Karpas-422 (cell line): ENCODE measurements around the gene FPR1. TPM values are rescaled to one million over a fixed set of nuclear protein-coding genes. Genes with fewer than 3 reads are reported as not detected.

Source experiments
- DNase-seq: peaks from one replicate; pipeline ENCODE4 v3.0.0-alpha.2; 2015
- H2AFZ ChIP-seq: fragments of 200-600 bp; sonication (generic); 2 replicates; pipeline ENCODE4 v1.6.1; 2014; ENCODE audit warnings: antibody characterized with exemption, low read length, mixed read lengths
- H3K27ac ChIP-seq: fragments of 200-600 bp; sonication (generic); 2 replicates; pipeline ENCODE4 v1.5.1; 2014; ENCODE audit warnings: mild to moderate bottlenecking, low read length, moderate library complexity
- H3K27me3 ChIP-seq: fragments of 200-600 bp; sonication (generic); 2 replicates; pipeline ENCODE4 v1.6.1; 2014; ENCODE audit warnings: low read length, mixed read lengths
- H3K36me3 ChIP-seq: fragments of 200-600 bp; sonication (generic); 2 replicates; pipeline ENCODE4 v1.6.1; 2014; ENCODE audit warnings: low read length, mixed read lengths; ENCODE audit not compliant: insufficient read depth
- H3K4me1 ChIP-seq: fragments of 200-600 bp; sonication (generic); 2 replicates; pipeline ENCODE4 v1.6.1; 2014; ENCODE audit warnings: mild to moderate bottlenecking, low read length, mixed read lengths
- H3K4me2 ChIP-seq: fragments of 200-600 bp; sonication (generic); 2 replicates; pipeline ENCODE4 v1.6.1; 2014; ENCODE audit warnings: low read length, low read depth, mild to moderate bottlenecking; ENCODE audit not compliant: poor library complexity, severe bottlenecking
- H3K4me3 ChIP-seq: fragments of 200-600 bp; sonication (generic); 2 replicates; pipeline ENCODE4 v1.5.1; 2014; ENCODE audit warnings: mild to moderate bottlenecking, antibody characterized with exemption, low read length, mixed read lengths
- H3K79me2 ChIP-seq: fragments of 200-600 bp; sonication (generic); 2 replicates; pipeline ENCODE4 v1.6.1; 2014; ENCODE audit warnings: mild to moderate bottlenecking, low read length, mixed read lengths
- H3K9ac ChIP-seq: fragments of 200-600 bp; sonication (generic); 2 replicates; pipeline ENCODE4 v1.6.0; 2014; ENCODE audit warnings: low read length
- H3K9me2 ChIP-seq: fragments of 200-600 bp; sonication (generic), shearing (Covaris generic); replicated peaks from 2 replicates; pipeline ENCODE4 v1.6.0; 2014; ENCODE audit warnings: mild to moderate bottlenecking, low read length, moderate library complexity; ENCODE audit not compliant: insufficient read depth
- H3K9me3 ChIP-seq: fragments of 300-700, 200-600 bp; sonication (generic); 2 replicates; pipeline ENCODE4 v1.6.1; 2014; ENCODE audit warnings: low read length, mixed read lengths
- H4K20me1 ChIP-seq: fragments of 200-600 bp; sonication (generic); 2 replicates; pipeline ENCODE4 v1.6.1; 2014; ENCODE audit warnings: mild to moderate bottlenecking, antibody characterized with exemption, low read length, low read depth; ENCODE audit not compliant: insufficient read depth
- total RNA-seq: library from RNA; depleted of rRNA; stranded (reverse); fragments of >200 nt; shearing (Covaris generic); gene quantifications from 2 replicates; pipeline ENCODE4 v1.2.3, GENCODE V29; 2014; ENCODE audit warnings: low replicate concordance

Gene FPR1
- total RNA-seq, 1 experiment from 2014 or later: 14.8 TPM

DNA sequence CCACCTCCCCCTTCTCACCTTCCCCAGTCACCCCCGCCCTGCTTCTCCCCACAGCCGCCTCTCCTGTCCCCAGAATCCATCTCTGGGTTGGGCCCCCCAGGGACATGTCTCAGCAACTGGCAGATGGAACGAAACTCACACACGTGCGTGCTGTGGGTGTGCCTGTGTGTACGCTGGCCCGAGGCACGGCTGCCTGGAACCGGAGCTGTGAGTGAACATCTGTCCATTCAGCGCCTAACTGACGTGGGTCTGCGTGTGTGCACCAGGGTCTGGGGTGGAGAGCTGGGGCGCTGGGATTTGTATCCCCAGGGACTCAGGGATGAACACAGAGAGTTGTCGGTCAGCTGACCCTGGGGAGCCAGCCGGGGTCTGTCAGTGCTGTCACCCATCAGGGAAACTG is 27.1 kb downstream of the FPR1 start:
- peak overlapping the region; percentile 11; the same call in 1 of the 2 replicates for H3K9ac ChIP-seq
- H3K27ac ChIP-seq: no peak overlapping the region
- no peaks in the 10 kb centered on the region for H3K9me2 ChIP-seq
- H3K4me1 ChIP-seq: peaks cover 53% of the 10 kb centered on the region
- H3K36me3 ChIP-seq: no peaks in the 10 kb centered on the region
- H4K20me1 ChIP-seq: no peaks in the 10 kb centered on the region
- DNase-seq: no peak
- H3K79me2 ChIP-seq: no peaks in the 10 kb centered on the region
- no peak overlapping the region for H3K4me3 ChIP-seq
- no peak overlapping the region for H3K4me2 ChIP-seq
- no peak overlapping the region for H2AFZ ChIP-seq
- H3K9me3 ChIP-seq: no peaks in the 10 kb centered on the region
- no peaks in the 10 kb centered on the region for H3K27me3 ChIP-seq

DNA sequence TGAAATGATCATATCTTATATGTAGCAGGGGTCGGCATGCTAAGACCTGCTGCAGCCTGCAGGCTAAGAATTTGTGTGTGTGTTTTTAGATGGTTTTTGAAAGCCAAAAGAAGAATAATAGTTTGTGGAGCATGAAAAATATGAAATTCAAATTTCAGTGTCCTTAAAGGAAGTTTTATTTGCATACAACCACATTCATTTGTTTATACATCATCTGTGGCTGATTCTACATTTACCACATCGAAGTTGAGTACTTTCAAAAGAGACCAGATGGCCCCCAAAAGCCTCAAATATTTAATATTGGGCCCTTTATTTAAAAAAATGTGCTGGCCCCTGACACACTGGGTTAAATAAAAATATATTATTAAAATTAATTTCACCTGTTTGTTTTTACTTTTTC is 29.2 kb downstream of the FPR1 start:
- peaks cover 53% of the 10 kb centered on the region for H3K4me1 ChIP-seq
- H4K20me1 ChIP-seq: no peaks in the 10 kb centered on the region
- H3K36me3 ChIP-seq: no peaks in the 10 kb centered on the region
- H3K9me2 ChIP-seq: no peaks in the 10 kb centered on the region
- H3K4me2 ChIP-seq: peak overlapping the region; percentile 85
- no peak overlapping the region for H2AFZ ChIP-seq
- DNase-seq: peak; percentile 89
- peak overlapping the region; percentile 47 for H3K4me3 ChIP-seq
- H3K27ac ChIP-seq: peak overlapping the region; percentile 97
- H3K79me2 ChIP-seq: no peaks in the 10 kb centered on the region
- no peaks in the 10 kb centered on the region for H3K9me3 ChIP-seq
- no peaks in the 10 kb centered on the region for H3K27me3 ChIP-seq
- H3K9ac ChIP-seq: peak overlapping the region; percentile 48

GRCh38 chr19:51721905-51722304 is 29.8 kb downstream of the FPR1 start:
- Histone ChIP-seq H3K36me3 (no peaks in the 10 kb centered on the region), H3K9me2 (no peaks in the 10 kb centered on the region), H3K27ac (peak overlapping the region; percentile 97), H2AFZ (peak overlapping the region; percentile 19; the same call in 1 of the 2 replicates), H3K4me1 (peaks cover 53% of the 10 kb centered on the region), H4K20me1 (no peaks in the 10 kb centered on the region), H3K9ac (peak overlapping the region; percentile 60), H3K4me3 (peak overlapping the region; percentile 47), H3K79me2 (no peaks in the 10 kb centered on the region), H3K27me3 (no peaks in the 10 kb centered on the region), H3K4me2 (peak overlapping the region; percentile 85), H3K9me3 (no peaks in the 10 kb centered on the region)
- peak; percentile 91 for DNase-seq

DNA sequence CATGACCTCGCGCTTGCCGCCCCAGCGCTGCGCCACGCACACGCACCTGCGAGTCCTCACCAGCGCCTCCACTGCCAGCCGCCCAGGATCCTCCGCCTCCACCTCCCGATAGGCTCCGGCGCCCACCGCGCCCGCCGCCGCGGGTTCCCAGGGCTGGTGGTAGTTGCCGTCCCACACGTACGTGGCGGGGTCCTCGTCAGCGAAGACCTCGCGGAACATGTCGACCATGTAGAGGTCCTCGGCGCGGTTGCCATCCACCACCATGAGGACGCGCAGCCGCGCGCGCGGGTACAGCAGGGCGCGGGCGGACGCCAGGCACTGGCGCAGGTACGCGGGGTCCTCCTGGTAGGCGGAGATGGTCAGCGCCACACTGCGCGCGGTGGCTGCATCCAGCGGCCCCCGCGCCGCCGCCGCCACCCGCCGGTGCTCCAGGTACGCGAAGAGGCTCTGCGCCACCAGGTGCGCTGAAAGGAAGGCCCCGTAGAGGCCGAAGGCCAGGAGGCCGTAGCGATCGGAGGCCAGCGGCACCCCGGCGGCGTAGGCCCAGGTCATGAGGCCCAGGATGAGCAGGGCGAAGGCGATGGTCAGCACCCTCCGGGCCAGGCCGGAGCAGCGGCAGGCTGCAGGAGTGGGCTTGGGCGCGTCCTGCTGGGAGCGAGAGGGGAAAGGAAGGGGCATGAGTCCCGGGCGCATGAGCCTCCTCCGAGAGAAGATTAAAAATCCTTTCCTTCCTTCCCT is 32.3 kb downstream of the FPR1 start:
- no peak overlapping the region for H3K4me2 ChIP-seq

GRCh38 chr19:51716925-51717324 is 34.8 kb downstream of the FPR1 start:
- H3K9me3 ChIP-seq: no peaks in the 10 kb centered on the region
- no peak for DNase-seq
- no peak overlapping the region for H3K4me2 ChIP-seq
- no peak overlapping the region for H3K27ac ChIP-seq
- no peaks in the 10 kb centered on the region for H3K36me3 ChIP-seq
- H3K9me2 ChIP-seq: no peaks in the 10 kb centered on the region
- no peak overlapping the region for H3K9ac ChIP-seq
- H3K4me3 ChIP-seq: no peak overlapping the region
- H3K79me2 ChIP-seq: no peaks in the 10 kb centered on the region
- H3K27me3 ChIP-seq: no peaks in the 10 kb centered on the region
- H3K4me1 ChIP-seq: peaks cover 35% of the 10 kb centered on the region
- H2AFZ ChIP-seq: no peak overlapping the region
- H4K20me1 ChIP-seq: no peaks in the 10 kb centered on the region

More for the DNA sequence above, 32.3 kb downstream of the FPR1 start:
- Histone ChIP-seq H3K9me3 (no peaks in the 10 kb centered on the region), H3K4me1 (peaks cover 46% of the 10 kb centered on the region), H4K20me1 (no peaks in the 10 kb centered on the region), H2AFZ (no peak overlapping the region), H3K36me3 (no peaks in the 10 kb centered on the region), H3K4me3 (no peak overlapping the region), H3K27ac (no peak overlapping the region), H3K9me2 (no peaks in the 10 kb centered on the region), H3K9ac (no peak overlapping the region), H3K27me3 (no peaks in the 10 kb centered on the region), H3K79me2 (no peaks in the 10 kb centered on the region)
- no peak for DNase-seq

GRCh38 chr19:51715850-51716249 is 35.8 kb downstream of the FPR1 start:
- Histone ChIP-seq H3K4me1 (peaks cover 35% of the 10 kb centered on the region), H3K79me2 (no peaks in the 10 kb centered on the region), H3K4me2 (no peak overlapping the region), H3K9me3 (no peaks in the 10 kb centered on the region), H3K27me3 (no peaks in the 10 kb centered on the region), H3K9ac (no peak overlapping the region), H2AFZ (no peak overlapping the region), H3K36me3 (no peaks in the 10 kb centered on the region), H3K4me3 (no peak overlapping the region), H4K20me1 (no peaks in the 10 kb centered on the region), H3K9me2 (no peaks in the 10 kb centered on the region), H3K27ac (no peak overlapping the region)
- no peak for DNase-seq

GRCh38 chr19:51714848-51715247 is 36.8 kb downstream of the FPR1 start:
- Histone ChIP-seq H3K36me3 (no peaks in the 10 kb centered on the region), H3K79me2 (no peaks in the 10 kb centered on the region), H2AFZ (no peak overlapping the region), H3K4me3 (no peak overlapping the region), H3K4me1 (peaks cover 39% of the 10 kb centered on the region), H3K9me2 (no peaks in the 10 kb centered on the region), H3K27ac (no peak overlapping the region), H3K27me3 (no peaks in the 10 kb centered on the region), H3K9me3 (no peaks in the 10 kb centered on the region), H4K20me1 (no peaks in the 10 kb centered on the region), H3K9ac (no peak overlapping the region), H3K4me2 (no peak overlapping the region)
- DNase-seq: peak; percentile 82

- no peaks in the 10 kb centered on the region for H3K79me2 ChIP-seq
- no peak overlapping the region for H3K9ac ChIP-seq
- H3K4me3 ChIP-seq: no peak overlapping the region
- no peak overlapping the region for H3K27ac ChIP-seq
- H3K27me3 ChIP-seq: no peaks in the 10 kb centered on the region
- H4K20me1 ChIP-seq: no peaks in the 10 kb centered on the region
- H3K9me2 ChIP-seq: no peaks in the 10 kb centered on the region
- no peak for DNase-seq
- no peak overlapping the region for H2AFZ ChIP-seq
- peaks cover 48% of the 10 kb centered on the region for H3K4me1 ChIP-seq
- no peak overlapping the region for H3K4me2 ChIP-seq
- H3K9me3 ChIP-seq: no peaks in the 10 kb centered on the region
- no peaks in the 10 kb centered on the region for H3K36me3 ChIP-seq
Measured at GRCh38 chr19:51713319-51714285, 38.1 kb downstream of the FPR1 start.
